Stimulated activated memory B cell treated with anti-CD40 and anti-IgM and Interleukin-4, amounts not matched to agents 10 μg/mL and 1 μg/mL and 100 μg/mL, for 72 hours (primary cell): ENCODE results near the gene GBP5.
"Not testable (repeated sequence)": the region's sequence is repeated elsewhere in the genome, so short reads cannot be mapped to it uniquely, and the experiment has no call there.

Source experiments
- ATAC-seq: fragments of 150-1000 bp; cut with Tn5 transposase; 2 replicates; pipeline ENCODE4 v1.10.0; 2021
- H3K27ac Mint-ChIP-seq: one replicate; pipeline ENCODE4 v1.8.0; 2022; ENCODE audit warnings: mild to moderate bottlenecking, mixed read lengths
- H3K27me3 Mint-ChIP-seq: one replicate; pipeline ENCODE4 v1.8.0; 2022; ENCODE audit warnings: mixed read lengths
- H3K36me3 Mint-ChIP-seq: one replicate; pipeline ENCODE4 v1.8.0; 2022; ENCODE audit warnings: mixed read lengths
- H3K4me1 Mint-ChIP-seq: one replicate; pipeline ENCODE4 v1.8.0; 2022; ENCODE audit warnings: mixed read lengths
- H3K4me3 Mint-ChIP-seq: one replicate; pipeline ENCODE4 v1.8.0; 2022; ENCODE audit warnings: mild to moderate bottlenecking, moderate library complexity, mixed read lengths
- H3K9me3 Mint-ChIP-seq: one replicate; pipeline ENCODE4 v1.8.0; 2022; ENCODE audit warnings: mixed read lengths

Gene GBP5

DNA sequence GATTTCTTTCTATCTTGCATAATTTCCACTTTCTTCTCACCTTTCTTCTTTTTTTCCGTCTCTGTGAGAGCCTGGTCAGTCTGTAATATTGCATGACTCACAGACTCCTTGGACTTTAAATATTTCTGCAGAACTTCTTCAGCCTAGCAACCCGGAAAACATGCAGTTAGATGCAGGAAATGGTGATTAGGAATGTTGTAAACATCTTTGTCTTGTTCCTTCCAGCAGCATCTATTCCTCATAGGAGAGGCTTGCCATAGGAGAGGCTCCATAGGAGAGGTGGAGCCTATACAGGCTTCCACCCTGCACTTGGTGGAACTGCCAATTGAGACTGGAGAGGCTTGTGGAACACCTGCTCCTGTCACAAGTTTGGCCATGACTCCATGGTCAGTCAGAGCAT, 10.0 kb downstream of the GBP5 start:
- ATAC-seq = no peak
- Mint-ChIP-seq H3K27ac (no peak overlapping the region), H3K27me3 (no peaks in the 10 kb centered on the region), H3K4me3 (no peak overlapping the region), H3K9me3 (peaks cover 8% of the 10 kb centered on the region), H3K36me3 (peaks cover 51% of the 10 kb centered on the region), H3K4me1 (peaks cover 9% of the 10 kb centered on the region)

DNA sequence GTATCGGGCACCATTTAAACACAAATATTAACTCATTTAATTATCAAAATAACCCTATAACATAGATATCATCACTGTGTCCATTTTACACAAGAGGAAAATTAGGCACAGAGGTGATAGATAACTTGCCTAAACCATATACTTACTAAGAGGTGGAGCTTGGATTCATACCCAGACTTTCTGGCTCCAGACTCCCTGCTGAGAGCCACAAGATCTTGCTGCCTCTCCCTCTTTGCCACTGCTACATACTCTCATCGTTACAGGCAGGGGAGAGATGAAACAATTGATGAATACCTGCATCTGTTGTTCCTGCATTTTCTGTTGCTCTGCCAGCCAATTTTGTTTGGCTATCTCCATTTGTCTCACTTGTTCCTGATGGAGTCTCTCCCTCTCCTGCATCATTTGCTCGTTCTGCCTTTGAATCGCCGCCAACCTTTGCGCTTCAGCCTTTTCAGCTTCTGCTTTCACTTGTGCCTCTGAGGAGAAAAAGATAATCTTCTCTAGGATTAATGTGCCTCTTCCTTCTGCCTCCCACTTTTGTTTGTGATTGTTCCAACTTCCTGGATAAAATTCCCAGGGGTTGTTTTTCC, 10.6 kb downstream of the GBP5 start:
- H3K27ac Mint-ChIP-seq = no peak overlapping the region

DNA sequence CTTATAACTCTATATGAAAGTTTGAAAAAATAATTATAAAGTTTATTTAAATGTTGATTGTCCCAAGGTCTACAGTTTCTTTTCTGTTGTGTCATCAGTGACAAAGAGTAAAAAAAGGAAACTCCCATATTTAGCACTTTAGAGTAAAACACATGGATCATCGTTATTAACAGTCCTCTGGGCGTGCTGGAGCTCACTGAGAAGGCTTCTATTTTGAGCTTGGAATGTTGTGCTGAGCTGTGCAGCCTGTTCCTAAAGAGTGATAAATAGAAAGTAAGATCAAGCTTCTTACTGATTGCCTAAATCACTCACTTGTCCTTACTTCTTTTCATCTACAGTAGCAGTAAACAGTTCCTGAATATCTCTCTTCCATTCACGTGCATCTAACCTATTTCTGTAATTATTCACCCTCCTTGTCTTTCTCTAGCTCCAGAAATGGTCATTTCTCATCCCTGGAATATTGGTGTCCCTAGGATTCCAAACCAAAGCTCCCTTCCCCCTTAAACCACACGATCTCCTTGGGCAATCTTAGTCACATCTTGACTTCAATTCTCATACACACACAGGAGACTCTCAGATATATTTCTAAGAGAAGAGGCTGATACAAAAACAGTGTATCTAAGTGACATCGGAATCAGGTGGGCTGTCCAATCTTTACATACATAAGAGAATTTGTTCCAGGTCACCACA, 11.9 kb downstream of the GBP5 start:
- no peak for ATAC-seq
- Mint-ChIP-seq H3K36me3 (peaks cover 44% of the 10 kb centered on the region), H3K27ac (no peak overlapping the region), H3K27me3 (no peaks in the 10 kb centered on the region), H3K4me3 (no peak overlapping the region), H3K9me3 (peaks cover 12% of the 10 kb centered on the region), H3K4me1 (peaks cover 15% of the 10 kb centered on the region)

More for the DNA sequence above, 10.6 kb downstream of the GBP5 start:
- ATAC-seq = no peak
- Mint-ChIP-seq H3K4me1 (peaks cover 12% of the 10 kb centered on the region), H3K4me3 (no peak overlapping the region), H3K27me3 (no peaks in the 10 kb centered on the region), H3K9me3 (peaks cover 11% of the 10 kb centered on the region), H3K36me3 (peaks cover 50% of the 10 kb centered on the region)

DNA sequence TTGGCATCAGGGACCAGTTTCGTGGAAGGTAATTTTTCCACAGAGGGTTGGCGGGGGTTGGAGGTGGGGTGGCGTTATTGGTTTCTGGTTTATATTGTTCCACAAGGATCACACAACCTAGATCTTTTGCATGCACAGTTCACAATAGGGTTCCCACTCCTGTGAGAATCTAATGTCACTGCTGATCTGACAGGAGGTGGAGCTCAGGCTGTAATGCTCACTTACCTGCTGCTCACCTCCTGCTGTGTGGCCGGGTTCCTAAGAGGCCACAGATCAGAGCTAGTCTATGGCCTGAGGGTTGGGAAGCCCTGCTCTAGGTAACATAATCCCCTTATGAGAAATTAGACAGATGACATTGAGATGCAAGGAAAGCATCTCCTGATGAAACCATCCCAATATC, 12.6 kb downstream of the GBP5 start:
- no peak for ATAC-seq
- no peaks in the 10 kb centered on the region for H3K27me3 Mint-ChIP-seq
- H3K4me3 Mint-ChIP-seq = no peak overlapping the region
- H3K27ac Mint-ChIP-seq = no peak overlapping the region
- H3K4me1 Mint-ChIP-seq = peaks cover 15% of the 10 kb centered on the region
- peaks cover 45% of the 10 kb centered on the region for H3K36me3 Mint-ChIP-seq
- peaks cover 14% of the 10 kb centered on the region for H3K9me3 Mint-ChIP-seq

DNA sequence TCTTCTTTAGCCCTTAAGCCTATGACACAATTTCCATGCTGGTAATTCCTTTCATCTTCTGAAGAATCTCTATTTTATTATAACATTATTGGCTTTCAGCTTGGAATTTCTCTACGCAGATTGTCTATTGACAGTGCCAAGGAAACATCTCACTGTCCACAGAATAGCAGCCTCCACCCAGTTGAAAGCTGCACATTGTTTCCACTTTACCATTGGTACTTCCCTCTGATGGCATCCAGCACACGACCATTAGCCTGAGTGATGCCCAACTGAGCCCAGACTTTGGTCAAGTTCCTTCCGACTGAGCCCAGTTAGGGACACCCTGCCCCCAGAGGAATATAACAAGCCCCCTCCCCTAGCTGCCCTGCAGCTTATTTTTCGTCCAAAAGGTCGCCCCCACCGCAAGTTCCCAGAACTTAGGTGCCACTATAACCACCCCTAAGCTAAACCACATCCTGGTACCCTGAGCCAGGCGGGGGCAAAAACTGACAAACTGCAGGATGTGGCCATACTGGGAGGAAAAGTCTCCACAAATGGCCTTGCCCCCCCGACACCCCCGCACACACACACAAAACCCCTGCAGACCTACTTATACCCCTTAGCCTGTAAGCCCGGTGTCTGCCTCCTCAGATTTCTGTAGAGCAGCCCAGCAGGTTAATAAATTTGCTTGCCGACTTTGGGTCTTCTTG, 13.2 kb downstream of the GBP5 start:
- Mint-ChIP-seq H3K36me3 (peaks cover 46% of the 10 kb centered on the region), H3K4me3 (no peak overlapping the region), H3K4me1 (peaks cover 15% of the 10 kb centered on the region), H3K27me3 (no peaks in the 10 kb centered on the region), H3K9me3 (peaks cover 15% of the 10 kb centered on the region), H3K27ac (no peak overlapping the region)
- ATAC-seq = no peak

DNA sequence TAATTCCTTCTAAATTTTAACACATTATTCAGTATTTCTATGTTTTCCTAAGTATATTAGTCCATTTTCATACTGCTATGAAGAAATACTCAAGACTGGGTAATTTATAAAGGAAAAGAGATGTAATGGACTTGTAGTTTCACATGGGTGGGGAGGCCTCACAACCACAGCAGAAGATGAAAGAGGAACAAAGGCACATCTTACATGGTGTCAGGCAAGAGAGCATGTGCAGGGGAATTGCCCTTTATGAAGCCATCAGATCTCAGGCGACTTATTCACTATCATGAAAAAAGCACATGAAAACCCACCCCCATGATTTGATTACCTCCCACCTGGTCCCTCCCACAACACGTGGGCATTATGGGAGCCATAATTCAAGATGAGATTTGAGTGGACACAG, 15.6 kb downstream of the GBP5 start:
- no peak overlapping the region for H3K4me3 Mint-ChIP-seq
- H3K36me3 Mint-ChIP-seq = peaks cover 47% of the 10 kb centered on the region
- peak; percentile 60 for ATAC-seq
- H3K4me1 Mint-ChIP-seq = peaks cover 15% of the 10 kb centered on the region
- H3K27ac Mint-ChIP-seq = no peak overlapping the region
- H3K27me3 Mint-ChIP-seq = no peaks in the 10 kb centered on the region
- H3K9me3 Mint-ChIP-seq = peaks cover 18% of the 10 kb centered on the region

DNA sequence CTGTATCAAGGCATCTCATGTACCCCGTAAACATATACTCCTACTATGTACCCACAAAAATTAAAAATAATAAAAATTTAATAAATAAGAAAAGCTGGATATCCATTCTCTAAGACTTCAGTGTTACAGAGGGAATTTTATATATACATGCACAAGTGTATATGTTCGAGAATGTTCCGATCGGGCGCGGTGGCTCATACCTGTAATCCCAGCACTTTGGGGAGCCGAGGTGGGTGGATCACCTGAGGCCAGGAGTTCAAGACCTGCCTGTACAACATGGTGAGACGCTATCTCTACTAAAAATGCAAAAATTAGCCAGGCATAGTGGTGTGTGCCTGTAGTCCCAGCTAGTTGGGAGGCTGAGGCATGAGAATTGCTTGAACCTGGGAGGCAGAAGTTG, 17.1 kb downstream of the GBP5 start:
- H3K27me3 Mint-ChIP-seq, H3K4me3 Mint-ChIP-seq, ATAC-seq, H3K27ac Mint-ChIP-seq: not testable (repeated sequence)
- H3K36me3 Mint-ChIP-seq = peaks cover 45% of the 10 kb centered on the region
- peaks cover 18% of the 10 kb centered on the region for H3K9me3 Mint-ChIP-seq
- peaks cover 15% of the 10 kb centered on the region for H3K4me1 Mint-ChIP-seq

DNA sequence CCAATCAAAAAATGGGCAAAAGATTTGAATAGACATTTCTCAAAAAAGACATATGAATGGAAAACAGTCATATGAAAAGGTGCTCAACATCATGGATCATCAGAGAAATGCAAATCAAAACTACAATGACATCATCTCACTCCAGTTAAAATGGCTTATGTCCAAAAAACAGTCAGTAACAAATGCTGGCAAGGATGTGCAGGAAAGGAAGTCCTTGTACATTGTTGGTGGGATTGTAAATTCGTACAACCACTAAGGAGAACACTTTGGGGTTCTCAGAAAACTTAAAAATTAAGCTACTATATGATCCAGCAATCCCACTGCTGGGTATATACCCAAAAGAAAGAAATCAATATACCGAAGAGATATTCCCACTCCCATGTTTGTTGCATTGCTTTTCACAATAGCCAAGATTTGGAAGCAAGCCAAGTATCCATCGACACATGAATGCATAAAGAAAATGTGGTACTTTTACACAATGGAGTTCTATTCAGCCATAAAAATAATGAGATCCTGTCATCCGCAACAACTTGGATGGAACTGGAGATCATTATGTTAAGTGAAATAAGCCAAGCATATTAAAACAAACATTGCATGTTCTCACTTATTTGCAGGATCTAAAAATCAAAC, 17.9 kb downstream of the GBP5 start:
- H3K36me3 Mint-ChIP-seq = peaks cover 47% of the 10 kb centered on the region
- no peak overlapping the region for H3K4me3 Mint-ChIP-seq
- ATAC-seq = no peak
- H3K4me1 Mint-ChIP-seq = peaks cover 12% of the 10 kb centered on the region
- H3K9me3 Mint-ChIP-seq = peaks cover 18% of the 10 kb centered on the region
- no peak overlapping the region for H3K27ac Mint-ChIP-seq
- no peaks in the 10 kb centered on the region for H3K27me3 Mint-ChIP-seq

DNA sequence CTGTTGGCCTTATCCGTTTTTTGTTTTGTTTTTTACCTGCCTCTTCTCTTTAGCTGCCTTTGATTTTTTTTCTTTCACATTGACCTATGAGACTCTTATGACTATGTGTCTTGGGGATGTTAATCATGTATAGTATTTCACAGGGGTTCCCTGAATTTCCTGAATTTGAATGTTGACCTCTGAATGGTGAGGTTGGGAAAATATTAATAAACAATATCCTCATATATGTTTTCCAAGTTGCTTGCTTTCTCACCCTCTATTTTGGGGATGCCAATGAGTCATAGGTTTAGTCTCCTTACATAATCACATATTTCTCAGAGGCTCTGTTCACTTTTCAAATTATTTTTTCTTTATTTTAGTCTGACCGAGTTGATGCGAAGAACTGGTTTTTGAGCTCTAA, 29.6 kb downstream of the GBP5 start:
- Mint-ChIP-seq H3K27ac (no peak overlapping the region), H3K4me1 (peaks cover 6% of the 10 kb centered on the region), H3K4me3 (no peak overlapping the region), H3K9me3 (peaks cover 3% of the 10 kb centered on the region), H3K27me3 (peaks cover 12% of the 10 kb centered on the region), H3K36me3 (peaks cover 10% of the 10 kb centered on the region)
- ATAC-seq = no peak
